NCI-H2196 (cell line): ENCODE measurements around the gene FBXO17.
A peak's percentile ranks its signal among the peaks of the same experiment; 100 is the strongest.
"Not testable (repeated sequence)": the region's sequence is repeated elsewhere in the genome, so short reads cannot be mapped to it uniquely, and the experiment has no call there.

Experiments used
- DNase-seq: peaks from one replicate; lab custom pipeline; 2025; ENCODE audit not compliant: unreplicated experiment; lab: John Stamatoyannopoulos, UW

Gene FBXO17

GRCh38 chr19:38980583-38981374, 5.2 kb upstream of the FBXO17 start:
- no peak for DNase-seq

- DNase-seq, result no peak
Observed at GRCh38 chr19:38979812-38980211, 4.3 kb upstream of the FBXO17 start.

DNA sequence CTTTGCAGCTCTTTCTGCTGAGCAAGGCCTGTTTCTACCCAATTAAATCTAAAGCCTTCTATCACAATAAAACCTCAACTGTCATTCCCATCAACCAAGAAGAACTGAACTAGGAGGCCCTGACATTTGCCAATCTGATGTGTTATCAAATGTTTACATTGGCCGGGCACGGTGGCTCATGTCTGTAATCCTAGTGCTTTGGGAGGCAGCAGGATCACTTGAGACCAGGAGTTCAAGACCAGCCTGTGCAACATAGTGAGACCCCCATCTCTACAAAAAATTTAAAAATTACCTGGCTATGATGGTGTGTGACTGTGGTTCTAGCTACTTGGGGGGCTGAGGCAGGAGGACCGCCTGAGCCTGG, 2.8 kb upstream of the FBXO17 start:
- no peak for DNase-seq

DNA sequence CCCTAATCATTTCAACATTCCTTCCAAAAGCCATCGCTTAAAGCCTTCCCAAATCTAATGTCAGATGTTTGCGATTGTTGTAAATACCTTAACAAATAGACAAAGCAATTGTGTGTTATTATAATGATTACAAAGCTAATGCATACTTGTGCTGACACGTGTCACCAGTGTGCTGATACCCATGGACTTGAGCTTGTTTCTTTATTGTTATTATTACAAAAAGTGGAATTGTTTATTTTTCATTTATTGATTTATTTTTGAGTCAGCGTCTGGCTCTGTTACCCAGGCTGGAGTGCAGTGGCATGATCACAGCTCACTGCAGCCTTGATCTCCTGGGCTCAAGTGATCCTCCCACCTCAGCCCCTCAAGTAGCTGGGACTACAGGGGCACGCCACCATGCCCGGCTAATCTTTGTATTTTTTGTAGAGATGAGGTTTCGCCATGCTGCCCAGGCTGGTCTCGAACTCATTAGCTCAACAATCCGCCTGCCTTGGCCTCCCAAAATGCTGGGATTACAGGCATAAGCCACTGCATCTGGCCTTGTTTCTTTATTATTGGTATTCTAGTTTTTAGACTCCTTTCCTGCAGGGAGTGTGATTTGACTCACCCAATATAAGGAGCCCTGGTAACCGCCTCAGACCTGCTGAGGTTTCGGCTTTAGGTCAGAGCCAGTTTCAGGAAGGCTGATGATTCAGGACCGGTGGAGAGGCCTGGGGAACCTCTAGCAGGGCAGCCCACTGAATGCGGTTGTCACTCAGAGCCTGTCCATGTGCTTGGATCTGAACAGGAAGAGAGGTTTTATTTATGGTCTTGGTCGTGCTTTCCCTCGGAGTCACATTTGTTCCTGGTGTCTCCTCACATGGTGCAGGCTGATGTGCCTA, 2.1 kb upstream of the FBXO17 start:
- no peak for DNase-seq

DNA sequence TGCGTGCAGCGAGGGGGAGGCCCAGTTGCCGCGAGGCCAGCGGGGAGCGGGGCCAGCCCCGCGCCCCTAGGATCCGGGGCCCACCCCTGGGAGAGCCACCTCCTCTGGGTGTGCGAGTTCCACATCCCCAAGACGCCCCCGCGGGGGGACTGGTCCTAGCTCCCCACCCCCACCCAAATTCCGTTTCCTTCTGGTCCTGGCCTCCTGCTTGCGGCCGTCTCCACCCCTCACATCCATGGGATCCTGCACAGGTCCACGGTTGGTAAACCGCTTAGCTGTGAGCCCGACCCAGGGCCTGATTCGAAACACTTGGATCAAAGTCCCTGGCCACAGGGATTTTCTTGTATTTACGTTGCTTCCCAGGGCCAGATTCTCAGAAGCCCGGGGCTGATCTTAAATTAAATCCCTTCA, 324 bp upstream of the FBXO17 start:
- DNase-seq, result no peak

GRCh38 chr19:38974624-38975213, 823 bp downstream of the FBXO17 start:
- DNase-seq, result no peak

DNA sequence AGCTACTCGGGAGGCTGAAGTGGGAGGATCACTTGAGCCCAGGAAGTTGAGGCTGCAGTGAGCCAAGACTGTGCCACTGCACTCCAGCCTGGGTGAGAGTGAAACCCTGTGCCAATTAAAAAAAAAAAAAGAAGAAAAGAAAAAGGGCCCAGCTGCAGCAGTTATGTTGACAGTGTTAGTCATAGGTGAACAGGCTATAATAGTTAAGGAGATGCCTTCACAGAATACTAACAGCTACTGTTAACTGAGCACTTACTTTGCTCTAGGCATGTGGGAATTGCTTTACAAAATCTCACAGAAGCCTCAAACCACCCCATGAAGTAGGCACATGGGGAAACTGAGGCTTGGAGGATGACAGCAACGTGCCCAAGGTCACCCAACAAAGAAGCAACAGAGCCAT, 3.9 kb downstream of the FBXO17 start:
- no peak for DNase-seq

DNA sequence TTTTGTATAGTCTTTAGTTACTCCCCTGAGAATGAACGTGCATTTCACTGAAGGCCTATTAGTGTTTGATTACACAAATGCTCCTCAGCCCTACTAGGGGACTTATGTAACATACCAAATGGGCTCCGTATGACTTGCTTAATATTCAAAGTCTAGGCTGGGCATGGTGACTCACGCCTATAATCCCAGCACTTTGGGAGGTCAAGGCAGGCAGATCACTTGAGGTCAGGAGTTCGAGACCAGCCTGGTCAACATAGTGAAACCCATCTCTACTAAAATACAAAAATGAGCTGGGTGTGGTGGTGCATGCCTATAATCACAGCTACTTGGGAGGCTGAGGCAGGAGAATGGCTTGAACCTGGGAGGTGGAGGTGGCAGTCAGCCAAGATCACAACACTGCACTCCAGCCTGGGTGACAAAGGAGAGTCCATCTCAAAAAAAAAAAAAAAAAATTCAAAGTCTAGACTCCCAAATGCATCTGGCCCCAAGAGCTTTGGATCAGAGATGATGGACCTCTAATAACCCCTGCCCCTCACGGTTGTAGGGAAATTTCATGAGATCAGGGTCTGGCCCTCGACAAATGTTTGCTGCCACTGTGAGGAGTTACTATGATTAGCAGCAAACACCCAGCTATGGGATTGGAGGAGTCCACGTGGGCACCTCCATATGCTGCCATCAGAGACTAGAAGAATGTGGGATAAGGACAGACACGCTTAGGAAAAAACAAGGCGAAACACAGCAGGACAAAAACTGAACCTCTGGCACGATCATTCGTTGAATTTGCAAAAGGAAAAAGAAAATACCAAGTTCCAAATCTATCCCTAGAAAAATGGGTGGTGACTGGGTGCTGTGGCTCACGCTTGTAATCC, 4.6 kb downstream of the FBXO17 start:
- DNase-seq, result no peak

GRCh38 chr19:38966149-38966548, 9.4 kb downstream of the FBXO17 start:
- not testable (repeated sequence) for DNase-seq

DNA sequence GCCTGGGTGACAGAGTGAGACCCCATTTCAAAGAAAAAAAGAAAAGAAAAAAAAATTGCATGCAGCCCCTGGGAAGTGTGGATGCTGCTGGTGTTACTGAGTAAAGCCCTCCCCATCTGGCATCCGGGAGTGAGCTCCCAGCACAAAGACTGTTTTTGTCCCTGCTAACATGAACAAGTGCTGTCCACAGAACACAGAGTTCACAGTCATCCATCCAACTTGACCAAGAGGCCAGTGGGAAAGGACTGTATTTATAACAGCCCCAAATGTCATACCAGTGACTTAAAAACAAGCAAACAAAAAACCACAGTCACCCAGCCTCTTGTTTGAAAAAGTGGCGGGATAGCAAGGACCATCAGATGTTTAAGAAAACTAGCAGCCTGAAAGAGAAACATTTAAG, 10.8 kb downstream of the FBXO17 start:
- DNase-seq, result no peak

DNA sequence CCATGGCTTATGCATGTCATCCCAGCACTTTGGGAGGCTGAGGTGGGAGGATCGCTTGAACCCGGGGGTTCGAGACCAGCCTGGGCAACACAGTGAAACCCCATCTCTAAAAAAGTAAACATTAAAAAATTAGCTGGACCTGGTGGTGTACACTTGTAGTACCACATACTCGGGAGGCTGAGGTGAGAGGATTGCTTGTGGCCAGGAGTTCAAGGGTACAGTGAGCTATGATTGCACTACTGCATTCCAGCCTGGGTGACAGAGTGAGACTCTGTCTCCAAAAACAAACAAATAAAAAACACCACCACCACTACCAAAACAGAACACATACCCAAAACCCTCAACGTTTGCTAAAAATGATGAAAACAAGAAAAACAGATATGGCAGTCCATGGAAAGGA, 15.9 kb downstream of the FBXO17 start:
- DNase-seq, result no peak

GRCh38 chr19:38958301-38958700, 17.2 kb downstream of the FBXO17 start:
- DNase-seq, result no peak

- no peak for DNase-seq
Observed at GRCh38 chr19:38956264-38956663, 19.3 kb downstream of the FBXO17 start.

DNA sequence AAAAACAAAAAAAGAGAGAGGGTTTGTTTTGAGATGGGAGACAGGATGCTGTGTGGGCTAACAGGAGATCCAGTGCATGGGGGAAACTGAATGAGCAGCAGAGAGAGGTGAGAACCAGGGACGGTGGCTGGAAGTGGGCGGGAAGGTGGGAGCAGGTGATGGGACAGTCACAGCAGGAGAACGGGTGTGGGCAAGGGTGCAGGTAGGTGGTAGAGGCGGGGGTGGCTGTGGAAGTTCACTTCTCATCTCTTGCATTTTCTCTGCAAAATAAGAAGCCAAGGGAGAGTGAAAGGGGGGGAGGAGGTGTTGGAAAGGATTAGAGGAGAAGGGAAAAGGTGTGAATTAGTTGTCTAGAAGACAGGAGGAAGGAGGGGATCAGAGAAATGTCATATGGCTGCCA, 21.9 kb downstream of the FBXO17 start:
- no peak for DNase-seq

DNA sequence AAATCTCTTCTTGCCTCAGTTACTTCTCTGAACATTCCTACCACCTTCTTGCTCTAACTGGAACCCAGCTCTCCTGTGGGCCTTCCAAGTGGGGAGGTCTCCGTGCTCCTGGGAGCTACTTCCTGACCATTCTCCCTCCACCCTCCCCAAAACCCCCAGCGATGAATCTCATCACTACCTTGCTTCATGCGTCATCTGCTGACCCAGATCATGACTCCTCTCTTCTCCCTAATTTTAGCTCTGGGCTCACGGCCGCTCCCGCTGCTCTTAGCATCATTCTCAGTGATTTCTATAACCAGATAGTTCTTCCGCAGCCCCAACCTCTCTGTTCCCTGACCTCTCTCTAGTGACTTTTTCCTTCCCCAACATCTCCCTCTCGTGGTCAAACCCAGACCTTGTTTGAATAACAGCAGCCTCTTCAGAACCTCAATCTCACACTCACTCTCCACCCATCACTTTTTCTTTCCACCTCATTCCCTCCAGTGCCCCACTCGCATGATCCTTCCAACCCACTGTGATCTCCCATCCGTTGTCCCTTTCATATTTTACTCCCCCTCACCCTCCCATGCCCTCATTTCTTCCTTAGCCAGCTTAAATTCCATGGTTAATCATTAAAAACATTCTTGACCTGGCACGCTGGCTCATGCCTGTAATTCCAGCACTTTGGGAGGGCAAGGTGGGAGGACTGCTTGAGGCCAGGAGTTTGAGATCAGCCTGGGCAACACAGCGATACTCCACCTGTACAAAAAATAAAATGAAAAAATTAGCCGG, 23.0 kb downstream of the FBXO17 start:
- peak; percentile 77 for DNase-seq

GRCh38 chr19:38951187-38951586, 24.4 kb downstream of the FBXO17 start:
- no peak for DNase-seq

DNA sequence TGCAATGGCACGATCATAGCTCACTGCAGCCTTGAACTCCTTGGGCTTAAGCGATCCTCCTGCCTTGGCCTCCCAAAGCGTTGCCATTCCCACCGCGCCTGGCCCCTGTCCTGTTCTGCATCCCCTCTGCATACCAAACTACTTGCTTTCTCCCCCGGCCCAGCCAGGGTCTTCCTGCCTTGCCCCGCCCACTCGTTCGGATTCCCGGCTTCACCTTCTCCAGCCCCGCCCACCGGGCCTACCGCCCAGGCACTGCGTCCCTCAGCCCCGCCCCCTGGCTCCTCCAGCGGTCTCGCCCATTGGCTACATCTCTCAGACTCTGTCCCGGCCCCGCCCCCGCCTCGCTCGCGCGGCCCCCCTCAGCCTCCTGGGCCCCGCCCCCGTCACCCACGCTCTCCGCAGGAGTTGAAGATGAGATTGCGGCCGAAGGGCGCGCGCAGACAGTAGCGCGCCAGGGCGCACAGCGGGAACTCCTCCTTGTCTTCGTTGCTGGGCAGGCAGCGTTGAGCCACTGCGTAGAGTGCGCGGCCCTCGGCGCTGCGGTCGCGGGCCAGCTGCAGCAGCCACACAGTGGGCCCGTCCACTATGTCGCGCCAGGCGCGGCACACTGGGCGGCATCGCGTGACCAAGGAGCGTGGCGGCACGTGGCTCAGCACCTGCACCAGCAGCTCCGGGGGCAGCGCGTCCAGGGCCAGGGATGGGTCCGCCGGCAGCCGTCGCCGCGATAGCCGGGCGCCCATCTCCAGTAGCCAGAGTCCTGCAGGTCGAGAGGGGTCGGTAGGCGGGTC, 25.8 kb downstream of the FBXO17 start:
- DNase-seq, result peak; percentile 88

DNA sequence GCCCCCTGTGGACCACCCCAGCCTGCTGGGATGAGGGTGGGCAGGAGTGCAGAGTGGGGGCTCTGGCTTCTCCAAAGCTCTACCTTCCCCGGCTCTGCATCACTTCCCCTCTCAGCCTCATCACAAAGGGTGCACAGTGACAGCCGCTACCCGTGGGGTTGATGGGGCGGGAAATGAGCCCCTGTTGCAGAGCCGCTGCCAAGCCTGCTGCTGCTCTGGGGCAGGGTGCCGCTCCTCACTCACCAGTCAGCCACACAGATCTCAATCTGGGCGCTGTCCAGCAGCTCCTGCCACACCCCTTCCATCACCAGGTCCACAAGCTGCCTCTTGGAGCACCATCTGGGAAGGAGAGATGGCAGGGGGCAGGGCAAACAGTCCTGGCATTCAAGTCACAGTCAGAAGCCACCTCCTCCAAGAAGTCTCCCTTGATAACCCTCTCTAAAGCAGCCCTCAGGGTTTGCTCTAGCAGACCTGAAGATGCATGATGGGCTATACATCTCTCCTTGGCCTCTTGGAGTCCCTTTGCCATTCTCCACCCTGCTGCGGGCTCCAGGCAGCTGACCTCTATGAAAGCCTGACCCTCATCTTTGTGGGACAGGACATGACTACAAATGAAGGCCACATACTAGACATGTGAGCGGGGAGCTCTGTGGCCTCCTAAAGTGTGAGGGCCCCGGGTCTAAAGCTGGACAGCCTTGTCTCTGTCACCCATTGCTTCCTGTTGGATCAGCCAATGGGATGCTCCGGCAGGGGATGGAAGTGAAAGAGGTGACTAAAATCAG, 29.1 kb downstream of the FBXO17 start:
- no peak for DNase-seq
